SK-N-SH treated with all-trans-retinoic acid at 6 μM for 48 hours (cell line): ENCODE data around the gene ATG2B.

Experiments
- ATAC-seq: fragments of 200-7000 bp; cut with Tn5 transposase; 3 replicates; pipeline ENCODE4 v1.9.1; 2020; ENCODE audit warnings: mild to moderate bottlenecking, moderate library complexity
- CREB5 ChIP-seq: fragments of 250-450 bp; sonication (Bioruptor Pico); IDR thresholded peaks from 2 replicates; pipeline ENCODE4 v1.5.1; 2020; ENCODE audit warnings: low read depth, mild to moderate bottlenecking, moderate library complexity
- CSDC2 ChIP-seq: fragments of 250-450 bp; sonication (Bioruptor Pico); IDR thresholded peaks from 2 replicates; pipeline ENCODE4 v1.5.0; 2020; ENCODE audit warnings: mild to moderate bottlenecking, moderate library complexity
- ESRRG ChIP-seq: fragments of 250-450 bp; sonication (Bioruptor Pico); IDR thresholded peaks from 2 replicates; pipeline ENCODE4 v1.6.1; 2021; ENCODE audit warnings: mild to moderate bottlenecking
- GLIS3 ChIP-seq: fragments of 250-450 bp; sonication (Bioruptor Pico); IDR thresholded peaks from 2 replicates; pipeline ENCODE4 v1.5.0; 2020; ENCODE audit warnings: mild to moderate bottlenecking, moderate library complexity
- ISL1 ChIP-seq: fragments of 250-450 bp; sonication (Bioruptor Pico); IDR thresholded peaks from 2 replicates; pipeline ENCODE4 v2.1.2; 2022; ENCODE audit warnings: mild to moderate bottlenecking, moderate library complexity
- POU6F1 ChIP-seq: fragments of 250-450 bp; sonication (Bioruptor Pico); IDR thresholded peaks from 2 replicates; pipeline ENCODE4 v1.8.0; 2021; ENCODE audit warnings: low read depth, mild to moderate bottlenecking, moderate library complexity, borderline replicate concordance
- RARB ChIP-seq: fragments of 250-450 bp; sonication (Bioruptor Pico); IDR thresholded peaks from 2 replicates; pipeline ENCODE4 v1.8.0; 2021; ENCODE audit warnings: mild to moderate bottlenecking, moderate library complexity
- SNAI2 ChIP-seq: fragments of 250-450 bp; sonication (Bioruptor Pico); IDR thresholded peaks from 2 replicates; pipeline ENCODE4 v1.5.0; 2020; ENCODE audit warnings: mild to moderate bottlenecking, moderate library complexity
- TCF4 ChIP-seq: fragments of 250-450 bp; sonication (Bioruptor Pico); IDR thresholded peaks from 2 replicates; pipeline ENCODE4 v1.8.0; 2021; ENCODE audit warnings: mild to moderate bottlenecking, moderate library complexity, borderline replicate concordance
- TOX ChIP-seq: fragments of 250-450 bp; sonication (Bioruptor Pico); IDR thresholded peaks from 2 replicates; pipeline ENCODE4 v1.8.0; 2021; ENCODE audit warnings: mild to moderate bottlenecking, moderate library complexity, borderline replicate concordance
- TSHZ2 ChIP-seq: fragments of 250-450 bp; sonication (Bioruptor Pico); IDR thresholded peaks from 2 replicates; pipeline ENCODE4 v1.5.0; 2020; ENCODE audit warnings: mild to moderate bottlenecking, moderate library complexity
- ZFP3 ChIP-seq: fragments of 250-450 bp; sonication (Bioruptor Pico); IDR thresholded peaks from 2 replicates; pipeline ENCODE4 v1.5.0; 2020; ENCODE audit warnings: mild to moderate bottlenecking, moderate library complexity
- ZNF70 ChIP-seq: fragments of 450-650 bp; formaldehyde crosslinking; IDR thresholded peaks from 2 replicates; pipeline ENCODE4 v1.5.0; 2020; ENCODE audit warnings: mild to moderate bottlenecking, moderate library complexity
- ZNF8 ChIP-seq: fragments of 450-650 bp; formaldehyde crosslinking; IDR thresholded peaks from 2 replicates; pipeline ENCODE4 v1.5.0; 2020; ENCODE audit warnings: mild to moderate bottlenecking, moderate library complexity
- TF ChIP-seq, protein P1 (sequence below): fragments of 250-450 bp; sonication (Bioruptor Pico); IDR thresholded peaks from 2 replicates; pipeline ENCODE4 v1.8.0; 2020; ENCODE audit warnings: mild to moderate bottlenecking, moderate library complexity, borderline replicate concordance
- TF ChIP-seq, protein P2 (sequence below): fragments of 250-450 bp; sonication (Bioruptor Pico); IDR thresholded peaks from 2 replicates; pipeline ENCODE4 v1.5.1; 2021; ENCODE audit warnings: mild to moderate bottlenecking, moderate library complexity

ATG2B gene

GRCh38 chr14:96257056-96257455 lies 106.1 kb downstream of the ATG2B start:
- TF ChIP-seq POU6F1 (CRISPR knock-in tag) (no peak), ZNF8 (CRISPR knock-in tag) (no peak)
- ATAC-seq = no peak

- peak; percentile 67 for ATAC-seq
- TF ChIP-seq ZFP3 (CRISPR knock-in tag) = 0 out of 2 replicates have a peak, but pooled peaks have one; percentile 20
- TF ChIP-seq ZNF70 (CRISPR knock-in tag) = no peak
Measured at GRCh38 chr14:96256407-96256806, 106.7 kb downstream of the ATG2B start.

- ATAC-seq = peak; percentile 76
- 0 out of 2 replicates have a peak, but pooled peaks have one; percentile 31 for TF ChIP-seq CSDC2
- TF ChIP-seq ISL1 = peak; percentile 71; the same call in 1 of the 2 replicates
- 0 out of 2 replicates have a peak, but pooled peaks have one; percentile 49 for TF ChIP-seq TOX (CRISPR knock-in tag)
- TF ChIP-seq ZFP3 (CRISPR knock-in tag) = 0 out of 2 replicates have a peak, but pooled peaks have one; percentile 58
- no peak for TF ChIP-seq CREB5 (CRISPR knock-in tag)
- 0 out of 2 replicates have a peak, but pooled peaks have one; percentile 39 for TF ChIP-seq RARB (CRISPR knock-in tag)
Measured at GRCh38 chr14:96255501-96256366, 107.4 kb downstream of the ATG2B start, which contains the start of gene BDKRB1. TSS of gene BDKRB1 (plus strand) at chr14:96256210. CDS start at chr14:96263683, 7,473 bp downstream.

- peak; percentile 7; the same call in 1 of the 3 replicates for ATAC-seq
- TF ChIP-seq, protein P1, sequence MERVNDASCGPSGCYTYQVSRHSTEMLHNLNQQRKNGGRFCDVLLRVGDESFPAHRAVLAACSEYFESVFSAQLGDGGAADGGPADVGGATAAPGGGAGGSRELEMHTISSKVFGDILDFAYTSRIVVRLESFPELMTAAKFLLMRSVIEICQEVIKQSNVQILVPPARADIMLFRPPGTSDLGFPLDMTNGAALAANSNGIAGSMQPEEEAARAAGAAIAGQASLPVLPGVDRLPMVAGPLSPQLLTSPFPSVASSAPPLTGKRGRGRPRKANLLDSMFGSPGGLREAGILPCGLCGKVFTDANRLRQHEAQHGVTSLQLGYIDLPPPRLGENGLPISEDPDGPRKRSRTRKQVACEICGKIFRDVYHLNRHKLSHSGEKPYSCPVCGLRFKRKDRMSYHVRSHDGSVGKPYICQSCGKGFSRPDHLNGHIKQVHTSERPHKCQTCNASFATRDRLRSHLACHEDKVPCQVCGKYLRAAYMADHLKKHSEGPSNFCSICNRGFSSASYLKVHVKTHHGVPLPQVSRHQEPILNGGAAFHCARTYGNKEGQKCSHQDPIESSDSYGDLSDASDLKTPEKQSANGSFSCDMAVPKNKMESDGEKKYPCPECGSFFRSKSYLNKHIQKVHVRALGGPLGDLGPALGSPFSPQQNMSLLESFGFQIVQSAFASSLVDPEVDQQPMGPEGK (CRISPR knock-in tag) = no peak
- TF ChIP-seq, protein P2, sequence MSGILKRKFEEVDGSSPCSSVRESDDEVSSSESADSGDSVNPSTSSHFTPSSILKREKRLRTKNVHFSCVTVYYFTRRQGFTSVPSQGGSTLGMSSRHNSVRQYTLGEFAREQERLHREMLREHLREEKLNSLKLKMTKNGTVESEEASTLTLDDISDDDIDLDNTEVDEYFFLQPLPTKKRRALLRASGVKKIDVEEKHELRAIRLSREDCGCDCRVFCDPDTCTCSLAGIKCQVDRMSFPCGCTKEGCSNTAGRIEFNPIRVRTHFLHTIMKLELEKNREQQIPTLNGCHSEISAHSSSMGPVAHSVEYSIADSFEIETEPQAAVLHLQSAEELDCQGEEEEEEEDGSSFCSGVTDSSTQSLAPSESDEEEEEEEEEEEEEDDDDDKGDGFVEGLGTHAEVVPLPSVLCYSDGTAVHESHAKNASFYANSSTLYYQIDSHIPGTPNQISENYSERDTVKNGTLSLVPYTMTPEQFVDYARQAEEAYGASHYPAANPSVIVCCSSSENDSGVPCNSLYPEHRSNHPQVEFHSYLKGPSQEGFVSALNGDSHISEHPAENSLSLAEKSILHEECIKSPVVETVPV (CRISPR knock-in tag) = no peak
- no peak for TF ChIP-seq ISL1
- TF ChIP-seq POU6F1 (CRISPR knock-in tag) = no peak
- TF ChIP-seq TCF4 (CRISPR knock-in tag) = no peak
- no peak for TF ChIP-seq RARB (CRISPR knock-in tag)
- TF ChIP-seq ZNF8 (CRISPR knock-in tag) = no peak
Measured at GRCh38 chr14:96254687-96255086, 108.5 kb downstream of the ATG2B start.

DNA sequence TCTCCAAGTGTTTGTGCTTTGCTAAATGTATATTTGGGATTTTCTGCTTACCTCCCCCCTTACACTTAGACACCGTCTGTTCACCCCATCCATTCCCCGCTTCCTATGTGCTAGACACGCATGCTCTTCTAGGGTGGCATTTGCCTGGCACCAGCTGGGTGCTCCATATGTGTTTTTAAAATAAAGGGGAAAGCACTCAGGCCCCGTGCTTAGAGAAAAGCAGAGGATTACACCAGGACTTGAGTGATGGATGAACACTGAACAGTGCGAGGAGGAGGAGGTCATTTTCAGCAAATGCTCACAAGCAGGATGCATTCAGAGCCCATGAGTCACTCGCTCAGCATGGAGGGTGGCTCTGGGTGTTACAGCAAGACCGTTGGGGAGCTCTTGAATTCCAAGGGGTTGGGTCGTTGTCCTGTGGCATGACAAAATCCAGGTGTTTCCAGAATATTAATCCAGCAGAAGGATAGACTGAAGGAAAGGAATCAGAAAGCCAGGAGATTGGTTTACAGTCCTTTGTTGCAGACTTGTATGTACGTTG lies 110.1 kb downstream of the ATG2B start:
- peak; percentile 83 for ATAC-seq
- no peak for TF ChIP-seq CREB5 (CRISPR knock-in tag)
- peak; percentile 50; the same call in 1 of the 2 replicates for TF ChIP-seq ISL1
- TF ChIP-seq ESRRG (CRISPR knock-in tag) = no peak
- TF ChIP-seq TSHZ2 (CRISPR knock-in tag) = no peak
- 0 out of 2 replicates have a peak, but pooled peaks have one; percentile 5 for TF ChIP-seq ZFP3 (CRISPR knock-in tag)
- no peak for TF ChIP-seq ZNF70 (CRISPR knock-in tag)
- no peak for TF ChIP-seq SNAI2 (CRISPR knock-in tag)
- no peak for TF ChIP-seq POU6F1 (CRISPR knock-in tag)
- no peak for TF ChIP-seq GLIS3 (CRISPR knock-in tag)
